GM10248 (cell line): ENCODE data around the gene TMEM130.

Experiments
- CTCF ChIA-PET: fragments of 300-600 bp; sonication (Branson Sonifier 250); formaldehyde crosslinking; extraction: SDS; loops from one replicate; lab custom pipeline; 2021; ENCODE audit warnings: antibody characterized with exemption; lab: Yijun Ruan, JAX
- POLR2A ChIA-PET: fragments of 350-650 bp; sonication (Branson Sonifier 250); formaldehyde crosslinking; extraction: SDS; loops from one replicate; lab custom pipeline; 2020; ENCODE audit warnings: antibody characterized with exemption; lab: Yijun Ruan, JAX
- DNase-seq: peaks from one replicate; pipeline ENCODE4 v3.0.0; 2012; ENCODE audit errors: extremely low spot score
- CTCF ChIP-seq: IDR thresholded peaks from 2 replicates; pipeline ENCODE4 v1.5.1; 2012; ENCODE audit warnings: mild to moderate bottlenecking, low read depth; ENCODE audit errors: extremely low read depth, missing control alignments, control extremely low read depth

TMEM130 gene

GRCh38 chr7:98841179-98841997 is 28.4 kb downstream of the TMEM130 start:
- ChIA-PET POLR2A (no interaction called here), CTCF (interaction anchor here (0.5 to 17.4 kb wide), 34 partner anchors 10 to 820 kb away, joined by 3 to 358 read pairs (median 4); partner anchors contain the start of genes BAIAP2L1 and TRRAP)
- peak; percentile 75 for DNase-seq
- peak; percentile 95 for TF ChIP-seq CTCF

- CTCF ChIA-PET: interaction anchor here (0.7 to 17.4 kb wide), 19 partner anchors 9 to 819 kb away, joined by 3 to 358 read pairs (median 4); no protein-coding TSS in a partner anchor
- TF ChIP-seq CTCF: no peak
- DNase-seq: no peak
- POLR2A ChIA-PET: no interaction called here
Observed at GRCh38 chr7:98840722-98841121, 29.1 kb downstream of the TMEM130 start.

DNA sequence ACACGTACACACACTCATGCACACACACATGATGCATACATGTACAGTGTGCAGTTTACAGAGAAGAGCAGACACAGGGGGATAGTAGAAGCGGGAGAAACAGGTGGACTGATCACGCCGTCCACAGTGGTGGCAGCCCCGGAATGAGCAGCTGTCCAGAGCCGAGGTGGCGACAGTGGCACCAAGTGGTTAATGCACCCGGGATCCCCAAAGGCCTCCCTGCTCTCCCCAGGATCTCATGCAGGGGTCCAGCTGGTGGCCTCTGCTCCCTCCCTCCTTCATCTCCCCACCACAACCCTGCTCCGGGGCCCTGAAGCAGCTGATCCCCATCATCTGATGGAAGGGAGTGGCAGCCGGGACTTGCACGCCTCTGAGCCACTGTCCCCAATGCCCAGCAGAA is 29.7 kb downstream of the TMEM130 start:
- ChIA-PET CTCF (interaction anchor here (1.6 to 17.4 kb wide), 4 partner anchors 9 to 412 kb away, joined by 5 to 358 read pairs (median 36); no protein-coding TSS in a partner anchor), POLR2A (no interaction called here)
- no peak for DNase-seq
- no peak for TF ChIP-seq CTCF

DNA sequence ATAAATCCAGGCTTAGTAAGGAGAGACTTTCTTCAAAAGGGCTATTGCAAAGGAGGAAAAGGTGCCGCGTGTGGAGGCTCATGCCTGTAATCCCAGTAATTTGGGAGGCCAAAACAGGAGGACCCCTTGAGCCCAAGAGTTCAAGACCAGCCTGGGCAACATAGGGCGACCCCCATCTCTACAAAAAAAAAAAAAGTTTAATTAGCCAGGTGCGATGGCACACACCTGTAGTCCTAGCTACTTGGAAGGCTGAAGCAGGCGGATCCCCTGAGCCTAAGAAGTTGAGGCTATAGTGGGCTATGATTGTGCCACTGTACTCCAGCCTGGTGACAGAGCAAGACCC is 32.2 kb downstream of the TMEM130 start:
- CTCF ChIA-PET: interaction anchor here (0.7 to 17.4 kb wide), 3 partner anchors 41 to 410 kb away, joined by 3 to 358 read pairs (median 3); no protein-coding TSS in a partner anchor
- POLR2A ChIA-PET: interaction anchor here (0.7 kb wide), 1 partner anchor 400 kb away, joined by 5 read pairs; no protein-coding TSS in a partner anchor
- no peak for TF ChIP-seq CTCF
- no peak for DNase-seq

DNA sequence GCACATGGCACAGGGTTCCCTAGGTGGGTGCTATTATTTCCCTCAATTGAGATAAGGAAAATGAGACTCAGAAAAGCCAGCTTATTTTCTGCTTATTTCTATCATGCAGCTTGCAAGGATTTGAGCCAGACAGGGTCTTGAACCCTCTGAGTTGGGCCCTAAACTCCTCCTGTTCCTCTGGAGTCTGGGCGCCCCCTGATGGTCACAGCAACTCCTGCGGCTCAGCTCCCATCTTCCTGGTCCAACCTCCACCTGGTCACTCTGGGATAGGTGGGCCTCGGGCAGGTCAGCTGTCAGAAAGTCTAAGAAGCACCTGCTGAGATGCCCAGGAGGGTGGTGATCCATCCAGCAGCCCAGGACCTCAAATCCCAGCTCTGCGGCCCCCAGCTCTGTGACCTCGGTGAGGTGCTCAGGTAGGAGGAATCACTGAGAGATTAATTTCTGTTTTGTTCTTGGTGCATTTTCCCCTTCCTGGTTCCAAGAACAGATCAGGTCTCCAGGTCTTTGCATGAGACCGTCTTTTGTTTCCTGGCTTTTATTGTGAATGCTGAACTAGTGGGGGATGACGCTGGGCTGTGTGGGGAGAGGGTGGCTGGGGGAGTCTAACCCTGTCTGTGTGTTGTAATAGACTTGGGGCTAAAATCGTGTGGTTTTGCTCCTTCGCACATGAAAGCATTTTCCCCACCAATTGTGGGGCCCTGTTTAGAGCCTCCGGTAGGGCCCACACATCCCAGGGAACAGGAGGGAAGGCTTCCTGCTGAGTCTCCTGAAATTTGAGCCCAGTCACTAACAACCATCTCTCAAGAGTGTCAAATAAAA is 32.8 kb downstream of the TMEM130 start:
- ChIA-PET POLR2A (interaction anchor here (0.7 kb wide), 1 partner anchor 400 kb away, joined by 5 read pairs; no protein-coding TSS in a partner anchor), CTCF (interaction anchor here (0.7 to 17.4 kb wide), 10 partner anchors 10 to 409 kb away, joined by 3 to 358 read pairs (median 3); no protein-coding TSS in a partner anchor)
- peak; percentile 67 for TF ChIP-seq CTCF
- DNase-seq: peak; percentile 59

- CTCF ChIA-PET: interaction anchor here (1.1 to 17.4 kb wide), 4 partner anchors 12 to 407 kb away, joined by 3 to 358 read pairs (median 5); no protein-coding TSS in a partner anchor
- TF ChIP-seq CTCF: no peak
- no peak for DNase-seq
- POLR2A ChIA-PET: no interaction called here
Observed at GRCh38 chr7:98834949-98835348, 34.9 kb downstream of the TMEM130 start.
